Stimulated activated CD4-positive, alpha-beta T cell treated with anti-CD3 and anti-CD28 coated beads, Interleukin-12 subunit alpha, Interleukin-12 subunit beta, amount 100 ng/mL, for 4 hours (primary cell): Measurements from ENCODE around the gene ZCWPW1.
"Not testable (repeated sequence)": the region's sequence is repeated elsewhere in the genome, so short reads cannot be mapped to it uniquely, and the experiment has no call there.

Experiments
- DNase-seq: peaks from one replicate; pipeline ENCODE4 v3.0.0-alpha.2; 2020

ZCWPW1 gene

DNA sequence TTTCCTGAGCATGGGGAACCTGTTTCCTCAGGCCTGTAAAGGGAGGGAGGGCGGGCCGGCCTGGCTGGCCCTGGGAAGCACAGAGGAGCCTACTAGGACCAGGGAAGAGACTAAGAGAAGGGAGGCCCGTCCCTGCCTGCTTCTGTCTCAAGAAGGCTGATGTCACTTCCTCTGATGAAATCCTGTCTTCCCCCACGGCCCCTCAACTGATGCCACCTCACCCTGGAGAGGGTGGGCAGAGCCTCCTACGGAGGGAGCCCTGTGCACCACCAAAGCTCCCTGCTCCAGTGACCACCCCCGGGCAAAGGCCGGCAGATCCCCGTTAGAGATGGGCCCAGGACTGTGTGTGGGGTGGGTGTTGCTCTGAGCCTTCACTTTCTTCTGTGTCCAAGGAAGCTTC lies 56.2 kb downstream of the ZCWPW1 start:
- DNase-seq, result no peak

DNA sequence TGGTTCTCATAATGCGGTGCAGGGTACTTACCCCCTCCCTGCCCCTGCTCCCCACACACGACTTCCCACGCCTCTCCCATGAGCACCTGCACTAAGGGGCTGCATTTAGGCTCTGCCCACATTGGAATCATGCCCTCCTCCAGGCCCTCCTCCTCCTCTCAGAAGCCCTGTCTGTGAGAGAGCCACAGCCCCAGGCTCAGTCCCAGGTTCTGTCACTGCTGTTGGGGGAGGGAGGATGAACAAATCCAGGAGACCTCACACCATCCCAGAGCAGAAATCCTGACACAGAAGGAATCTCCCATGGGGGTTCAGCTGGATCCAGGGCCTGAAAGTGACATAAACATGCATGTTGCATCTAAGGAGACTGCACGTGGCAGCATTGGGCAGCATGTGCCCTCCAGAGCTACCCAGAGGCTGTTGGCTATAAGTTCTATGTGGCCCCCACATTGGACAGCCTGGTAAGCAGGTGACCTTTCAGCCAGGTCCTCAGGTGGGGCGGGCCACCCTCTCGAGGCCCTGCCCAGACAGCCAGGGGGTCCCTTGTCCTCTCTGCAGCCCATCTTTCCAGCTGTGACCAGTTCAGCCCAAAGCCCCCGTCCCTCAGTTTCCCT lies 56.8 kb downstream of the ZCWPW1 start:
- no peak for DNase-seq

DNA sequence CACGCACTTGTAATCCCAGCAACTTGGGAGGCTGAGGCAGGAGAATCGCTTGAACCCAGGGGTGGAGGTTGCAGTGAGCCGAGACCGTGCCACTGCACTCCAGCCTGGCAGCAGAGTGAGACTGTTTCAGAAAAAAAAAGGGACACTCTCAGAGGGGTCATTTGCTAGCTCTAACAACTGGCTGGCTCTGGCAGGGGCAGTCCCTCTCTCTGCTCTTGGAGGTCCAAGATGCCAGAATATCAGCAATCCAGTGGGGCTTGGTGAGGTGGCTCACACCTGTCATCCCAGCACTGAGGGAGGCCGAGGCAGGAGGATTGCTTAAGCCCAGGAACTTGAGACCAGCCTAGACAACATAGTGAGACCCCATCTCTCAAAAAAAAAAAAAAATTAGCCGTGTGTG lies 57.8 kb downstream of the ZCWPW1 start:
- DNase-seq, result no peak

DNA sequence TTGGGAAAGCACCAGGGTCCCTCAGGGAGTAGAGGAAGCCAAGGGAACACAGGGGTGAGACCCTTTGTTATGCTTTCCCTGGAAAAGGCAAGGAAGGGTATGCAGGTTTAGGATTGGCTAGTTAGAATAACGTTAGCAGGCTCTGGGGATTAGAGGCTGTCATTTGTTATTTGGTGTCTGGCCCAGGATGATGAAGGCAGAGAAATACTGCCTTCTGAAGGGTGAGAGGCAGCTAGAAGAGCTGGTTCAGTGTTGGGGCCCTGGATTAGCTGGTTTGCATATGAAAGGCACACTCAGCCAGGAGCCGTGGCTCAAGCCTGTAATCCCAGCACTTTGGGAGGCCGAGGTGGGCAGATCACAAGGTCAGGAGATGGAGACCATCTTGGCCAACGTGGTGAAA lies 58.2 kb downstream of the ZCWPW1 start:
- no peak for DNase-seq

DNA sequence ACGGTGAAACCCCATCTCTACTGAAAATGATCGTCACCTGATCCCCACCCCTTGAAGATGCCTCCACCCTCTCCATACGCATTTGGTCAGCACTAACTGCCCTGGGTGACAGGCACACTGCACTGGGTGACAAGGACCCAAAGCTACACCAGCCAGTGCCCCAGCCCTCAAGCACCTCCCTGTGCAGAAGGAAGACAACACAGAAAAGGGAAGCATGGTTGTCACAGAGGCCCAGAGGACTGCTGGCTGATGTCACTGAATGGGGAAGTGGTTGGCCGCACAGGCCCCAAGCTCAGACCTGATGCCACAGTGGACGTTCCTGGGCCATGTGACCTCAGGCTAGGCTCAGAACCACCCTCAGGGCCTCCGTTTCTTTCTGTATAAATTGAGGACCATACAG lies 59.4 kb downstream of the ZCWPW1 start:
- DNase-seq, result no peak

DNA sequence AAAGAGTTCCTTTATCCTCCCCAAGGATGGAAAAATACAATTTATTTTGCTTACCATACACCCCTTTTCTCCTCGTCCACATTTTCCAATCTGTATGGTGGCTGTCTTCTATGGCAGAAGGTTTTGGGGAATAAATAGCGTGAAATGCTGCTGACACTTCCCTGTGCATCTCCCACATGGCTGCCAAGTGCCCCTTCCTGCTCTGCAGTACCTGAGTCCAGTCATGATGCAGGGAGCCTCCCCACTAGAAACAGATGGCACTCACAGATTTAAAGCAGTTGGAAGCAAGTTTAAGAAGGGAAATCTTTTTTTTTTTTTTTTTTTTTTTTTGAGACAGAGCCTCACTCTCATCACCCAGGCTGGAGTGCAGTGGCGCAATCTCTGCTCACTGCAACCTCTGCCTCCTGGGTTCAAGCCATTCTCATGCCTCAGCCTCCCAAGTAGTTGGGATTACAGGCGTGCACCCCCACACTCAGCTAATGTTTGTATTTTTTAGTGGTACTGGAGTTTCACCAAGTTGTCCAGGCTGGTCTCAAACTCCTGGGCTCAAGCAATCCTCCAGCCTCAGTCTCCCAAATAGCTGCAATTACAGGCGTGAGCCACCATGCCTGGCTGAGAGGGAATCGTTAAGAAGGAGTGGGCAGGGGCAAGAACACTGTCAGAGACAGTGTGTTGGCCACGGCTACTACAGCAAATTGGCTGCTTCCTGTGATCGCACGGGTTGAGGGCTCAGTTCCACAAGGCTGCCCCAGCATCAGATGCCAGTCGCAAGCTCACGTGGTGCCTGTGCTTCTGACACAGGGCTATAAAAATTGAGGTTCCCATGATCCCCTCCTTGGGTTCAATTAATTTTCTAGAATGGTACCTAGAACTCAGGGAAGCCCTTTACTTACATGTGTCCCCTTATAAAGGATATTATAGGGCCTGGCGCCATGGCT lies 60.6 kb downstream of the ZCWPW1 start:
- no peak for DNase-seq

DNA sequence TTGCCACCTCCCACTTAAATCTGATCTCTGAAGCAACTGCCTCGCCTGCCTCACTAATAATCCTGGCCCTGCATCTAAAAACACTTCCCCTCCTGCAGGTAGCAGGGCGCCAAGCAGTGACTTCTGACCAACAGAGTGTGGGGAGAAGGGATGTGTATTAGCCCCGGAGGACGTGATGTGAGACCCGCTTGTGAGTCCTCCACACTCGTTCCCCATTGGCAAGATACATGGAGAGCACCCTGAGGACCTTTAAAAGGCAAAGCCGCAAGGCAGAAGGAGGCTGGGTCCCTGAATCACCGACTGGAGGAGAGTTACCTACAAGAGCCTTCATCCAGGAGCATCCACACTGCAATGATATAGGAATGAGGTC lies 61.3 kb downstream of the ZCWPW1 start:
- DNase-seq, result no peak

DNA sequence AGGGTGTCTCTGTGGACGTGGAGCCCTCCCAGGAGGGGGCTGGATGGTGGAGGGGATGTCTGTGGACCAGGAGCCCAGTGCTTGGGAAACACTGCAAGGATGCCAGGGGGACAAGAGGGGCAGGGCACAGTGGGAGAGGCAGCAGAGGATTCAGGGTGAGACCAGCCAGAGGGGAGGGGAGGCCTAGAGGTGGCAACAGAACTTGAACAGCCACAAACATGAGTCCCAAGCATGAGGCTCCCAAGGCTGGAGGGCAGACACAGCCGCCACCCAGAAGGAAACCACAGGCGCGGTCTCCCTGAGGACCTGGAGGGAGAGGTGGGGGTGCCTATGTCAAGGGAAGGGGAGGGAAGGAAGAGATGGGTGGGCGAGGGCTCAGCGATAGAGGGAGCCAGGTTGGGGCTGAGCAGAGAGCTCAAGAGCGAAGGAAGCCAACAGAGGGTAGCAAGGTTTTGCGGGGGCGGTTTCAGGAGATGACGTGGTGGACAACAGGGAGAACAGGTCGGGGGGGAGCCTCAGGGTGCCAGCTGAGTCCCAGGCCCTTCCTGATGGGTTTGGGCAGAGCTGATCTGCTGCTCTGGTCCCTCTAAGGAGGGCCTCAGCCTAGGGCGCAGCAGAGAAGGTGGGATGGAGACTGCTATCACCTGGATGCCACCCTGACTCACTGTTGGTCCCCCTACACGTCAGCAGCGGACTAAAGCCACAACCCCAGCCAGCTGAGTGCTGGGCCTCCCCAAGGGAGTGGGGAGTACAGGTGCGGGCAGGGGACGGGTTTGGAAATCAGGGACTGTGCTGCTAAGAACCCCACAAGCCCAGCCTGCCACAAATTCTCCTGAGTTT lies 61.9 kb downstream of the ZCWPW1 start:
- no peak for DNase-seq

DNA sequence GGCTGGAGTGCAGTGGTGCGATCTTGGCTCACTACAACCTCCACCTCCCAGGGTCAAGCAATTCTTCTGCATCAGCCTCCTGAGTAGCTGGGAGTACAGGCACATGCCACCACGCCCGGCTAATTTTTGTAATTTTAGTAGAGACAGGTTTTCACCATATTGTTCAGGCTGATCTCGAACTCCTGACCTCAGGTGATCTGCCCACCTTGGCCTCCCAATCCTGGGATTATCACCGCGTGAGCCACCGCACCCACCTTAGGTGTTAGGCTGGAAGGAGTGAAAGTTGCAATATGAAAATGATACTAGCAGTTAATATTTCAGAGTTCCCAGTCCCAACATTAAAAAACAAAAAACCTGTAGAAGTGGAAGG lies 62.5 kb downstream of the ZCWPW1 start:
- DNase-seq, result not testable (repeated sequence)

DNA sequence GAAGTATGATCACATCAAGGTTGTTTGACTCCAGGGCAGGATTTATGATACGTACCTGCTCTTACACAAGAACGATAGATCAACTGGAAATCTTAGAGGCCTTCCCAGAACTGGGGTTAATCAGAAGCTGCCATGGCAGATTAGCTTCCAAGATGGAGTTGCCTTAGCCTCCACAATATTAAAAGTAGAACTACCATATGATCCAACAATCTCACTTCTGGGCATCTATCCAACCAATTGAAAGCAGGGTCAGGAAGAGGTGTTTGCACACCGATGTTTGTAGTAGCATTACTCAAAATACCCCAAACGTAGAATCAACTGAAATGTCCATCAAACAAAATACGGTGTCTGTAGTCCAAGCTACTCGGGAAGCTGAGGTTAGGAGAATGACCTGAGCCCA lies 64.0 kb downstream of the ZCWPW1 start:
- no peak for DNase-seq

DNA sequence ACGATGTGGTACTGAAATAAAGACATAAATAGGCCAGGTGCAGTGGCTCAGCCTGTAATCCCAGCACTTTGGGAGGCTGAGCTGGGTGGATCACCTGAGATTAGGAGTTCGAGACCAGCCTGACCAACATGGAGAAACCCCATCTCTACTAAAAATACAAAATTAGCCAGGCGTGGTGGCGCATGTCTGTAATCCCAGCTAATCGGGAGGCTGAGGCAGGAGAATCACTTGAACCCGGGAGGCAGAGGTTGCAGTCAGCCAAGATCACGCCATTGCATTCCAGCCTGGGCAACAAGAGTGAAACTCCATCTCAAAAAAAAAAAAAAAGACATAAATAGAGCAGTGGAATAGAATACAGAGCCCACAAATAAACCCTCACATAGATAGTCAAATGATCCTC lies 64.7 kb downstream of the ZCWPW1 start:
- DNase-seq, result not testable (repeated sequence)

DNA sequence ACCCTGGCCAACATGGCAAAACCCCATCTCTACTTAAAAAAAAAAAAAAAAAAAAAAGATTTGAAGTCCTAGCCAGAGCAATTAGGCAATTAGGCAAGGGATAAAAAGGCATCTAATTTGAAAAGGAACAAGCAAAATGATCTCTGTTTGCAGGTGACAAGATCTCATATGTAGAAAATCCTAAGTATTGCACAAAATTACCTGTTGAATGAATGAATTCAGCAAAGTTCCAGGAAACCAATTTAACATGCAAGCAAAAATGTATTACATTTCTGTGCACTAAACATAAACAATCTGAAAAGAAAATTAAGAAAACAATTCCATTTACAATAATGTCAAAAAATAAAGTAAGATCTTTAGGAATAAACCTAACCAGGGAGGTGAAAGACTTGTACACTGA lies 65.4 kb downstream of the ZCWPW1 start:
- DNase-seq, result no peak

DNA sequence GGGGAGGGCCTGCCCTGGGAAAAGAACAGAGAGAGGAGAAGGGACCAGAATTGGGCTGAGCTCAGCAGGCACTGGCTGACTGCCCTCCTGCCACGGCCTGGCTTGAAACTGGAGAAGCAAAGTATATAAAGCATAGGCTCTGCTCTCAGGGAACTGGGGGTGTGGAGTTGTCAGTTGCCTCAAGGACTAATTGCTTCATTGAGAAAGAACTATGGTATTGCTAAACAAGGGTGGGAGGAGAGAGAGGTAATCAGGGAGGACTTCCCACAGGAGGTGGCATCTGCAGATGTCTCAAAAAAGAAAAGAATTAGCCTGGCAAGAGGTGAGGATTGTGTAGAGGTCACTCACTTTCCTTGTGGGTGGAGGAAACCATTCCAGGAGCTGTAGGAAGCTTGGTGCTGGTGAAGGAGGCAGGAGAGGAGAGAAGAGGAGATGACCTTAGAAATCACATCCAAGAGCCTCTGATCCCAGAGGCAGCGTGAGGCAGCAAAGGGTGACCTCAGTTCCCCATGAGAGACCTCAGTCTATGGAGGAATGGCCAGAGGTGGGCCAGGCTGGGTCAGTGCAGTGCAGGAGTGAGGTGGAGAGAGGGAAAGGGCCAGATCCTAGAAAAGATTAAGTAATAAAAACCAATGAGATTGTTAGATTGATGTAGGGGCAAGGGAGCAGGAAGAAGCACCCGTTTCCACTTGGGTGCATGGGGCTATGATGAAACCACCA lies 68.2 kb downstream of the ZCWPW1 start:
- no peak for DNase-seq

DNA sequence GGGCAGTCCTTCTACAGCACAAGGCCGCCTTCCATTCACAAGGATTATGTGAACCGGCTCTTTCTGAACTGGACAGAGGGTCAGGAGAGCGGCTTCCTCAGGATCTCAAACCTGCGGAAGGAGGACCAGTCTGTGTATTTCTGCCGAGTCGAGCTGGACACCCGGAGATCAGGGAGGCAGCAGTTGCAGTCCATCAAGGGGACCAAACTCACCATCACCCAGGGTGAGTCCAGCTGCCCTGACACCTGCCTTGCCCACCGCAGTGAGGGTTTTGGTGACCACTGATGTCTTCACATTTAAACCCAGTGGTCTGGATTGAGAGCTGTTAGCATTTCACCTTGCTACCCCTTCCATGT lies 69.7 kb downstream of the ZCWPW1 start:
- DNase-seq, result no peak

DNA sequence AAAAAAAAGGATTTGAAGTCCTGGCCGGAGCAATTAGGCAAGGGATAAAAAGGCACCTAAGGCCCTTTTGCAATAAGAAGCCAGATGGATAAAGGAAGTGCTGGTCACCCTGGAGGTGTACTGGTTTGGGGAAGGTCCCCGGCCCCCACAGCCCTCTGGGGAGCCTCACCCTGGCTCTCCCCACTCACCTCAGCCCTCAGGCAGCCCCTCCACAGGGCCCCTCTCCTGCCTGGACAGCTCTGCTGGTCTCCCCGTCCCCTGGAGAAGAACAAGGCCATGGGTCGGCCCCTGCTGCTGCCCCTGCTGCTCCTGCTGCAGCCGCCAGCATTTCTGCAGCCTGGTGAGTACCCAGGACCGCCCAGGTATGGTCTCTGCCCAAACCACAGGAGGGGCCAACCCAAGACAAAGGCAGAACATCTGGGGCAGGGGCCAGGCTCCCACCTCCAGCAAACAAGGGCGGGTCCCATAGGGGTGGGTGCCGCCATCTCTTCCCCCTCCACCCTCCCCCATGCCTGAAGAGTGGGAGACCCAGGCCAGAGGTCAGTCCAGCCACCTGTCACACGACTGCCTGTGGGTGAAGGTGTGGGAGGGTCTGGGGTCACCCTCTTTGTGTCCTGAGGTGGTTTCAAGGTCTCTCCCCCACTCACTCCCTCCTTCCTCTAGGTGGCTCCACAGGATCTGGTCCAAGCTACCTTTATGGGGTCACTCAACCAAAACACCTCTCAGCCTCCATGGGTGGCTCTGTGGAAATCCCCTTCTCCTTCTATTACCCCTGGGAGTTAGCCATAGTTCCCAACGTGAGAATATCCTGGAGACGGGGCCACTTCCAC lies 70.3 kb downstream of the ZCWPW1 start, which contains the start of gene PILRB:
PILRB (plus strand) TSS at position 91 of the 830 bp plus-strand sequence; CDS start at position 277, 186 bp downstream.
- DNase-seq, result no peak

DNA sequence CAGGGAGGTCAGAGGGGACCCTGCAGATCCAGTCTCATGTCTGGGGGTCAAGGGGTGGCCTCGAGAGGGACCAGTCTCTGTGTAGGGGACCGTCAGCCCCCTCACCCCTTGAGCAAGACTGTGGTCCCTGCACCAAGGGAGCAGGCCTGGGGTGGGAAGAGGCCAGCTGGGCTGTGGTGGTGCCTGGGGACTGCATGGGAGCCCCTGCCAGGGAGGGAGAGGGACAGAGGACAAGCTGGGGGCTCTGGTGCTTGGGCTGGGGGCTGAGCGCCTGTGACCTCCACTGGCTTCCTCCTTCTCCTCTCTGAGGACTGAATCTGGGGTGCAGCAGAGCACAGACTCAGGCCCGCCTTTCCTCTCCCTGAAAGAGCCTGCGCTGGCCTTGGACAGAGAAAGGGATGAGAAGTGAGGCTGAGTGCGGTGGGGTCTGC lies 71.4 kb downstream of the ZCWPW1 start:
- no peak for DNase-seq

DNA sequence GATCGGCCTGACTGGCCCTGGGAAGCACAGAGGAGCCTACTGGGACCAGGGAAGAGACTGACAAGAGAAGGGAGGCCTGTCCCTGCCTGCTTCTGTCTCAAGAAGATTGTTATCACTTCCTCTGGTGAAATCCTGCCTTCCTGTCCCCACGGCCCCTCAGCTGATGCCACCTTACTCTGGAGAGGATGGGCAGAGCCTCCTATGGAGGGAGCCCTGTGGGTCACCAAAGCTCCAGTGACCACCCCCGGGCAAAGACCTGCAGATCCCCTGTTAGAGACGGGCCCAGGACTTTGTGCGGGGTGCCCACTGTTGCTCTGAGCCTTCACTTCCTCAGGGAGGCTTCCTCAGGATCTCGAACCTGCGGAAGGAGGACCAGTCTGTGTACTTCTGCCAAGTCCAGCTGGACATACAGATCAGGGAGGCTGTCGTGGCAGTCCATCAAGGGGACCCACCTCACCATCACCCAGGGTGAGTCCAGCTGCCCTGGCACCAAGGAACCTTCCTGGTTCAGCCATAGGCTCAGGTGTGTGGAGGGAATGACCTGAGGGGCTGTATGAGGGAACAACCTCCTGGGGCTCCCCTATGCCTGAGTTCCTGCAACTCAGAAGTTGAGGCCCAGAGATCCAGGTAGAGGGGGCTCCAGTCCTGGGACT lies 72.0 kb downstream of the ZCWPW1 start:
- no peak for DNase-seq

DNA sequence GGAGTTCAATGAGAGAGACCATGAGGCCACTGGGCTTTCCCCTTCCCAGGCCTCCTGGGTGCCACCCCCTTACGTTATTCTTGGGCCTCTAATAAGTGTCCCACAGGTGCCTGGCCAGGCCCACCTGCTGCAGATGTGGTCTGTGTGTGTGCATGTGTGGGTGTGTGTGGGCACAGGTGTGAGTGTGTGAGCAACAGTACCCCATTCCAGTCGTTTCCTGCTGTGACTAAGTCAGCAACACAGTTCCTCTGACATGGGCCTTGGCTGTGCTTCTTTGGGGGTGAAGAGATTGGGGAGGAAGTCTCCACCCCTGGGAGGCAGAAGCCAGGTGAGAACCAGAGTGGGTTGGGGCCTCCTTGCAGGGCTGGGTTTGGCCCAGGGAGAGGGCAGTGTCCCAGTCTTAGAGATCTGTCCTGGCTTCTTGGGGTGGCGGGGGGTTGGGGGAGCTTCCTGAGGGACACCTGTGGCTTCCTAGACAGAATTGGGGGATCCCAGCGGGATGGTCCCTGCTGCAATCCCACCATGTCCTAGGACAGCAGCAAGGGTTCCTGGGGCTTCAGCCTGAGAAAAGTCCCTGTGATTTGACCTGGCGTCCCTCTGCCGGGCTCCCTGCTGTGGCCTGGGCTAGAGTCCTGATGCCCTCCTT lies 74.7 kb downstream of the ZCWPW1 start:
- DNase-seq, result peak; percentile 37

DNA sequence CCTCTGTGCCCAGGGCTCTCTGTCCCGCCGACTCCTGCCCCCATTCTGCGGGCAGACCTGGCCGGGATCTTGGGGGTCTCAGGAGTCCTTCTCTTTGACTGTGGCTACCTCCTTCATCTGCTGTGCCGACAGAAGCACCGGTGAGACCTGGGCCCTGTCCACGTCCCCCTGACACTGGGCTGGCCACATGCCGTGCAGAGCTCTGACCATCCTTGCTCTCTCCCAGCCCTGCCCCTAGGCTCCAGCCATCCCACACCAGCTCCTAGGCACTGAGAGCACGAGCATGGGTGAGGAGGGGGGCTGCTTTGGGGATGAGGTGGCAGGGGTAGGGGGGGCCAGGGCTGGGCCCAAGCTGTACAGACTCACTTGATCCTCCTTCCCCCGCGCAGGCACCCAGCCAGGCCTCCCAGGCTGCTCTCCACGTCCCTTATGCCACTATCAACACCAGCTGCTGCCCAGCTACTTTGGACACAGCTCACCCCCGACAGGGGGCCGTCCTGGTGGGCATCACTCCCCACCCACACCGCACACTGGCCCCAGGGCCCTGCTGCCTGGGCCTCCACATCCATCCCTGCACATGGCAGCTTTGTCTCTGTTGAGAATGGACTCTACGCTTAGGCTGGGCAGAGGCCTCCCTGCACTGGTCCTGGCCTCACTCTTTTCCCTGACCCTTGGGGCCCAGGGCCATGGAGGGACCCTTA lies 75.4 kb downstream of the ZCWPW1 start:
- DNase-seq, result no peak

DNA sequence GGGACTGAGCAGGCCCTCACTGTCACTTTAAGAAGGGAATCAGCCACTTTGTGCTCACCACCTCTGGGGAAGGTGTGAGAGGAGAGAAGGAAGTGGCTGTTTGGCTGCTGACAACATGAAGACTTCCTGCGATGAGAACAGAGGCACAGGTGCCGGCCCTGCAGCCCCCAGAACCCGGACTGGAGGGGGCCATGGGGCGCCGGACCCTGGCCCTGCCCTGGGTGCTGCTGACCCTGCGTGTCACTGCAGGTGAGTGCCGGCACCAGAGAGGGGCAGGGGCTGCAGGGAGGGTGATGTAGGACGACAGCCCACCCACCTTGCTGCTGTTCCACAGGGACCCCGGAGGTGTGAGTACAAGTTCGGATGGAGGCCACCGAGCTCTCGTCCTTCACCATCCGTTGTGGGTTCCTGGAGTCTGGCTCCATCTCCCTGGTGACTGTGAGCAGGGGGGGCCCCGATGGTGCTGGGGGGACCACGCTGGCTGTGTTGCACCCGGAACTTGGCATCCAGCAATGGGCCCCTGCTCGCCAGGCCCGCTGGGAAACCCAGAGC lies 76.2 kb downstream of the ZCWPW1 start:
- not testable (repeated sequence) for DNase-seq
